Uterus (tissue), 2 donors: ENCODE results near the gene IPO11.

ENCODE experiments used
- CTCF ChIP-seq, 4 experiments: fragments of 200-600 bp in 2 of 4; fragments of 450-650 bp in 2 of 4; sonication (generic) in 2 of 4; IDR thresholded peaks; one replicate each; pipeline ENCODE4 v1.5.1; 2016 to 2019; ENCODE audit warnings: antibody characterized with exemption in 4 of 4, mild to moderate bottlenecking in 2 of 4, moderate library complexity in 1 of 4
- POLR2A ChIP-seq, 2 donors: fragments of 450-650 bp; IDR thresholded peaks; one replicate each; pipeline ENCODE4 v1.6.1; 2016; ENCODE audit warnings: antibody characterized with exemption in 2 of 2, mild to moderate bottlenecking in 1 of 2, moderate library complexity in 1 of 2

- TF ChIP-seq CTCF (IDR thresholded peaks at IDR 0.05) = no peak
- TF ChIP-seq POLR2A (IDR thresholded peaks at IDR 0.05) = no peak
Observed at GRCh38 chr5:62645223-62645622, 232.7 kb downstream of the IPO11 start.
